ENCODE data around the gene REG3A. TPM values are rescaled to one million over a fixed set of nuclear protein-coding genes. Genes with fewer than 3 reads are reported as not detected.

Gene REG3A
- total RNA-seq, 2 experiments from 2014 or later: not detected

- Histone ChIP-seq H3K27ac (ENCODE audit: low read depth, low read length, poor library complexity, severe bottlenecking) (no peak overlapping the region), H3K79me2 (ENCODE audit: insufficient read depth, low read depth, low read length) (no peaks in the 10 kb centered on the region), H3K9me2 (ENCODE audit: insufficient read depth, low read length) (no peaks in the 10 kb centered on the region; the same call in 1 of the 2 replicates), H3K4me2 (ENCODE audit: low read length) (no peak overlapping the region), H3K36me3 (ENCODE audit: insufficient read depth, low read length) (no peaks in the 10 kb centered on the region), H4K20me1 (ENCODE audit: insufficient read depth, low read length) (no peaks in the 10 kb centered on the region), H3K4me1 (ENCODE audit: insufficient read depth, low read length, poor library complexity, severe bottlenecking) (no peaks in the 10 kb centered on the region), H2AFZ (ENCODE audit: low read length) (no peak overlapping the region), H3K4me3 (ENCODE audit: low read depth, low read length, poor library complexity, severe bottlenecking) (no peak overlapping the region), H3K9me3 (ENCODE audit: low read length) (no peaks in the 10 kb centered on the region)
- ChIA-PET CTCF (ENCODE audit: unreplicated experiment) (no interaction called here), POLR2A (no interaction called here)
- TF ChIP-seq CTCF (conservative IDR thresholded peaks at IDR 0.05; ENCODE audit: low read length) (no peak), EZH2phosphoT487 (IDR thresholded peaks at IDR 0.05; ENCODE audit: borderline replicate concordance, low read depth, low read length) (no peak)
- DNase-seq (ENCODE audit: low spot score): no peak
- BruUV-seq (replicated peaks): no TSS peak
- intact Hi-C loops (cut with micrococcal nuclease; ENCODE audit: unreplicated experiment): no loop called here
These were observed 523 bp downstream of the REG3A start for GRCh38 chr2:79159030-79159429.

- Histone ChIP-seq H3K36me3 (ENCODE audit: insufficient read depth, low read length) (no peaks in the 10 kb centered on the region), H3K4me2 (ENCODE audit: low read length) (no peak overlapping the region), H3K79me2 (ENCODE audit: insufficient read depth, low read depth, low read length) (no peaks in the 10 kb centered on the region), H2AFZ (ENCODE audit: low read length) (no peak overlapping the region), H4K20me1 (ENCODE audit: insufficient read depth, low read length) (no peaks in the 10 kb centered on the region), H3K27ac (ENCODE audit: low read depth, low read length, poor library complexity, severe bottlenecking) (no peak overlapping the region), H3K4me1 (ENCODE audit: insufficient read depth, low read length, poor library complexity, severe bottlenecking) (no peaks in the 10 kb centered on the region), H3K9me2 (ENCODE audit: insufficient read depth, low read length) (no peaks in the 10 kb centered on the region; the same call in 1 of the 2 replicates), H3K4me3 (ENCODE audit: low read depth, low read length, poor library complexity, severe bottlenecking) (no peak overlapping the region), H3K9me3 (ENCODE audit: low read length) (no peaks in the 10 kb centered on the region)
- no peak for DNase-seq (ENCODE audit: low spot score)
- TF ChIP-seq EZH2phosphoT487 (IDR thresholded peaks at IDR 0.05; ENCODE audit: borderline replicate concordance, low read depth, low read length): no peak
- no peak for TF ChIP-seq CTCF (conservative IDR thresholded peaks at IDR 0.05; ENCODE audit: low read length)
- BruUV-seq (replicated peaks): no TSS peak
- ChIA-PET POLR2A (no interaction called here), CTCF (ENCODE audit: unreplicated experiment) (no interaction called here)
- intact Hi-C loops (cut with micrococcal nuclease; ENCODE audit: unreplicated experiment): no loop called here
These were observed 3.6 kb downstream of the REG3A start for GRCh38 chr2:79155826-79156476.

GRCh38 chr2:79139423-79139822 lies 20.1 kb downstream of the REG3A start:
- H3K36me3 ChIP-seq (ENCODE audit: insufficient read depth, low read length): no peaks in the 10 kb centered on the region
- TF ChIP-seq CTCF (conservative IDR thresholded peaks at IDR 0.05; ENCODE audit: low read length) (no peak), EZH2phosphoT487 (IDR thresholded peaks at IDR 0.05; ENCODE audit: borderline replicate concordance, low read depth, low read length) (no peak)
- no peaks in the 10 kb centered on the region for H3K79me2 ChIP-seq (ENCODE audit: insufficient read depth, low read depth, low read length)
- POLR2A ChIA-PET: no interaction called here
- H3K9me2 ChIP-seq (ENCODE audit: insufficient read depth, low read length): no peaks in the 10 kb centered on the region
- no peak for DNase-seq (ENCODE audit: low spot score)
- H3K9me3 ChIP-seq (ENCODE audit: low read length): no peaks in the 10 kb centered on the region
- CTCF ChIA-PET (ENCODE audit: unreplicated experiment): no interaction called here
- H3K4me1 ChIP-seq (ENCODE audit: insufficient read depth, low read length, poor library complexity, severe bottlenecking): no peaks in the 10 kb centered on the region
- H2AFZ ChIP-seq (ENCODE audit: low read length): no peak overlapping the region
- no TSS peak for BruUV-seq (replicated peaks)
- H3K4me2 ChIP-seq (ENCODE audit: low read length): no peak overlapping the region
- no peak overlapping the region for H3K27ac ChIP-seq (ENCODE audit: low read depth, low read length, poor library complexity, severe bottlenecking)
- no peak overlapping the region for H3K4me3 ChIP-seq (ENCODE audit: low read depth, low read length, poor library complexity, severe bottlenecking)
- no peaks in the 10 kb centered on the region for H4K20me1 ChIP-seq (ENCODE audit: insufficient read depth, low read length)
- intact Hi-C loops (cut with micrococcal nuclease; ENCODE audit: unreplicated experiment): no loop called here
